Anterior cingulate cortex (tissue), 58 donors: ENCODE data around the gene PLA2G6.
A peak's percentile ranks its signal among the peaks of the same experiment; 100 is the strongest.
"Not testable (repeated sequence)": the region's sequence is repeated elsewhere in the genome, so short reads cannot be mapped to it uniquely, and the experiment has no call there.

Experiments
- DNase-seq, 58 donors: peaks; one replicate each; lab custom pipeline; 2025; lab: John Stamatoyannopoulos, UW

PLA2G6 gene

GRCh38 chr22:38172832-38173640 is 8.6 kb downstream of the PLA2G6 start:
- peak in 32 of 58 donors; percentile 16 to 87 (median 54) for DNase-seq

- DNase-seq = no peak
Measured at GRCh38 chr22:38171927-38172831, 9.5 kb downstream of the PLA2G6 start.

GRCh38 chr22:38170469-38170868 is 11.2 kb downstream of the PLA2G6 start:
- DNase-seq = no peak

GRCh38 chr22:38169116-38169515 is 12.5 kb downstream of the PLA2G6 start:
- DNase-seq = no peak

GRCh38 chr22:38167988-38168407 is 13.6 kb downstream of the PLA2G6 start:
- peak in 19 of 58 donors; percentile 18 to 64 (median 34) for DNase-seq

- DNase-seq = no peak
Measured at GRCh38 chr22:38165922-38166593, 15.6 kb downstream of the PLA2G6 start.

GRCh38 chr22:38164551-38164918 is 17.1 kb downstream of the PLA2G6 start:
- no peak for DNase-seq

GRCh38 chr22:38163844-38164550 is 17.6 kb downstream of the PLA2G6 start:
- DNase-seq = no peak

- no peak for DNase-seq
Measured at GRCh38 chr22:38162881-38163843, 18.5 kb downstream of the PLA2G6 start.

GRCh38 chr22:38155703-38156102 is 25.9 kb downstream of the PLA2G6 start:
- DNase-seq = no peak

GRCh38 chr22:38154563-38154915 is 27.1 kb downstream of the PLA2G6 start:
- DNase-seq = not testable (repeated sequence)

- DNase-seq = no peak
Measured at GRCh38 chr22:38153821-38154562, 27.6 kb downstream of the PLA2G6 start.

- DNase-seq = no peak
Measured at GRCh38 chr22:38151126-38151500, 30.5 kb downstream of the PLA2G6 start.

GRCh38 chr22:38148245-38148644 is 33.4 kb downstream of the PLA2G6 start:
- no peak for DNase-seq

GRCh38 chr22:38146166-38146565 is 35.5 kb downstream of the PLA2G6 start:
- DNase-seq = not testable (repeated sequence)

- no peak for DNase-seq
Measured at GRCh38 chr22:38144025-38144405, 37.6 kb downstream of the PLA2G6 start.

GRCh38 chr22:38142606-38143005 is 39.0 kb downstream of the PLA2G6 start:
- no peak for DNase-seq

GRCh38 chr22:38141217-38141973 is 40.2 kb downstream of the PLA2G6 start:
- DNase-seq = no peak
